Middle frontal gyrus (tissue), 1 donor: ENCODE data around the gene FOXE3.
"Not testable (repeated sequence)": the region's sequence is repeated elsewhere in the genome, so short reads cannot be mapped to it uniquely, and the experiment has no call there.

Experiments
- DNase-seq: peaks from one replicate; pipeline ENCODE4 v3.0.0-alpha.2; 2015; ENCODE audit warnings: low spot score; ENCODE audit errors: extremely low spot score

FOXE3 gene

GRCh38 chr1:47445823-47446550 lies 29.9 kb downstream of the FOXE3 start:
- DNase-seq, result no peak

GRCh38 chr1:47448462-47449222 lies 32.6 kb downstream of the FOXE3 start:
- no peak for DNase-seq

GRCh38 chr1:47449822-47450552 lies 33.9 kb downstream of the FOXE3 start:
- no peak for DNase-seq

GRCh38 chr1:47450606-47451005 lies 34.5 kb downstream of the FOXE3 start:
- no peak for DNase-seq

GRCh38 chr1:47452426-47452825 lies 36.3 kb downstream of the FOXE3 start:
- DNase-seq, result no peak

- DNase-seq, result not testable (repeated sequence)
Observed at GRCh38 chr1:47453910-47454309, 37.8 kb downstream of the FOXE3 start.

- no peak for DNase-seq
Observed at GRCh38 chr1:47456250-47456649, 40.2 kb downstream of the FOXE3 start.

- not testable (repeated sequence) for DNase-seq
Observed at GRCh38 chr1:47457547-47457946, 41.5 kb downstream of the FOXE3 start.

GRCh38 chr1:47459253-47459788 lies 43.2 kb downstream of the FOXE3 start:
- no peak for DNase-seq

GRCh38 chr1:47460040-47460439 lies 44.0 kb downstream of the FOXE3 start:
- DNase-seq, result no peak

- no peak for DNase-seq
Observed at GRCh38 chr1:47460456-47460855, 44.4 kb downstream of the FOXE3 start.

- DNase-seq, result no peak
Observed at GRCh38 chr1:47465605-47466004, 49.5 kb downstream of the FOXE3 start.
